A673 (cell line): ENCODE measurements around the gene LRPPRC. TPM values are rescaled to one million over a fixed set of nuclear protein-coding genes. Genes with fewer than 3 reads are reported as not detected.

Experiments
- BruUV-seq: library from RNA; stranded (reverse); fragments of 400-500 nt; replicated peaks from 2 replicates; lab custom pipeline; 2021; lab: Mats Ljungman, UMichigan
- CTCF ChIA-PET: fragments of 300-600 bp; sonication (Branson Sonifier 250); formaldehyde crosslinking; loops from one replicate; lab custom pipeline; 2022; ENCODE audit warnings: antibody characterized with exemption; lab: Charles Lee
- POLR2A ChIA-PET: fragments of 300-600 bp; sonication (Branson Sonifier 250); formaldehyde crosslinking; loops from one replicate; lab custom pipeline; 2022; ENCODE audit warnings: antibody characterized with exemption; ENCODE audit not compliant: low non-redundant PET; lab: Charles Lee
- DNase-seq: peaks from one replicate; pipeline ENCODE4 v3.0.0-alpha.2; 2015; ENCODE audit warnings: low spot score
- H3K27ac ChIP-seq: fragments of 200-600 bp; sonication (generic); 2 replicates; pipeline ENCODE4 v1.5.1; 2016; ENCODE audit warnings: mixed run types, low read depth, mild to moderate bottlenecking, mixed read lengths, antibody characterized with exemption, low read length; ENCODE audit not compliant: poor library complexity, severe bottlenecking
- H3K27me3 ChIP-seq: fragments of 200-600 bp; sonication (generic); replicated peaks from 2 replicates; pipeline ENCODE4 v1.6.1; 2017; ENCODE audit warnings: mixed run types, low read depth, mild to moderate bottlenecking, mixed read lengths, antibody characterized with exemption, low read length; ENCODE audit not compliant: insufficient read depth, poor library complexity
- H3K36me3 ChIP-seq: fragments of 200-600 bp; sonication (generic); 2 replicates; pipeline ENCODE4 v1.6.1; 2016; ENCODE audit warnings: mixed run types, mild to moderate bottlenecking, mixed read lengths, antibody characterized with exemption, low read length; ENCODE audit not compliant: insufficient read depth, poor library complexity, severe bottlenecking
- H3K4me1 ChIP-seq: fragments of 200-600 bp; sonication (generic); 2 replicates; pipeline ENCODE4 v1.6.1; 2017; ENCODE audit warnings: mixed run types, mild to moderate bottlenecking, mixed read lengths, antibody characterized with exemption, low read length; ENCODE audit not compliant: insufficient read depth, poor library complexity, severe bottlenecking
- H3K4me3 ChIP-seq: fragments of 200-600 bp; sonication (generic); 2 replicates; pipeline ENCODE4 v1.5.1; 2016; ENCODE audit warnings: low read depth, mixed run types, mild to moderate bottlenecking, mixed read lengths, low read length; ENCODE audit not compliant: poor library complexity, severe bottlenecking
- H3K9me3 ChIP-seq: fragments of 200-600 bp; sonication (generic); 2 replicates; pipeline ENCODE4 v1.6.1; 2016; ENCODE audit warnings: mixed run types, low read depth, mild to moderate bottlenecking, mixed read lengths, antibody characterized with exemption, low read length; ENCODE audit not compliant: poor library complexity, severe bottlenecking
- EZH2 ChIP-seq: fragments of 200-600 bp; sonication (generic); IDR thresholded peaks from 2 replicates; pipeline ENCODE4 v1.6.1; 2017; ENCODE audit warnings: borderline replicate concordance, low read depth, mild to moderate bottlenecking, mixed read lengths, antibody characterized with exemption, low read length; ENCODE audit not compliant: poor library complexity, severe bottlenecking
- intact Hi-C: fragments of 100-400 bp; cut with micrococcal nuclease; formaldehyde crosslinking; loops from one replicate; pipeline ENCODE4 v1.10.0; 2022; ENCODE audit not compliant: unreplicated experiment
- total RNA-seq: library from RNA; stranded (reverse); gene quantifications from 2 replicates; pipeline ENCODE4 v1.2.3, GENCODE V29; 2021
- TF ChIP-seq, protein P1 (sequence below): fragments of 300-800, 200-600 bp; sonication (generic); conservative IDR thresholded peaks from 2 replicates; pipeline ENCODE4 v1.5.1; 2017; ENCODE audit warnings: low read depth, mild to moderate bottlenecking, antibody characterized with exemption, low read length, moderate library complexity, mixed read lengths

Gene LRPPRC
- total RNA-seq, 1 experiment from 2014 or later = 144 TPM

DNA sequence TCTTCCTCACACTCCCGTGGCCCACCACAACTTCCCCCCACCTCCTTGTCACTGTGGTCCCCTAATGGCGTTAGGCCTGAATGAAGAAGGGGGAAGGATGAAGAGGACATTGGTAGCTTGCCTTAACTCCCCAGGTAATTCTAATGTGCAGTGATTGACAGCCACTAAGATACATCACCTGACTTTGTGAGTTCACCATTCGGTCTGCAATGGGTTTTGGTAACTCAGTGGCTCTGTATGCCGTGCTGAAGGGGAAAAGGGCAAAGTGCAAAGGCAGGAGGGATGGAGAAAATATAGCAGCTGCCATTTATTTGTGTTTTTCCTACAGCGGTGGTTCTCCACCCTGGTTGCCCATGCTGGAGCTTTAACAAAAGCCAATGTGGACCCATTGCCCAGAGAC, 114.8 kb downstream of the LRPPRC start:
- Histone ChIP-seq H3K27me3 (no peaks in the 10 kb centered on the region), H3K4me1 (peaks cover 4% of the 10 kb centered on the region), H3K4me3 (no peak overlapping the region), H3K9me3 (no peaks in the 10 kb centered on the region), H3K36me3 (no peaks in the 10 kb centered on the region), H3K27ac (no peak overlapping the region)
- no peak for TF ChIP-seq EZH2
- TF ChIP-seq, protein P1, sequence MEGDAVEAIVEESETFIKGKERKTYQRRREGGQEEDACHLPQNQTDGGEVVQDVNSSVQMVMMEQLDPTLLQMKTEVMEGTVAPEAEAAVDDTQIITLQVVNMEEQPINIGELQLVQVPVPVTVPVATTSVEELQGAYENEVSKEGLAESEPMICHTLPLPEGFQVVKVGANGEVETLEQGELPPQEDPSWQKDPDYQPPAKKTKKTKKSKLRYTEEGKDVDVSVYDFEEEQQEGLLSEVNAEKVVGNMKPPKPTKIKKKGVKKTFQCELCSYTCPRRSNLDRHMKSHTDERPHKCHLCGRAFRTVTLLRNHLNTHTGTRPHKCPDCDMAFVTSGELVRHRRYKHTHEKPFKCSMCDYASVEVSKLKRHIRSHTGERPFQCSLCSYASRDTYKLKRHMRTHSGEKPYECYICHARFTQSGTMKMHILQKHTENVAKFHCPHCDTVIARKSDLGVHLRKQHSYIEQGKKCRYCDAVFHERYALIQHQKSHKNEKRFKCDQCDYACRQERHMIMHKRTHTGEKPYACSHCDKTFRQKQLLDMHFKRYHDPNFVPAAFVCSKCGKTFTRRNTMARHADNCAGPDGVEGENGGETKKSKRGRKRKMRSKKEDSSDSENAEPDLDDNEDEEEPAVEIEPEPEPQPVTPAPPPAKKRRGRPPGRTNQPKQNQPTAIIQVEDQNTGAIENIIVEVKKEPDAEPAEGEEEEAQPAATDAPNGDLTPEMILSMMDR = no peak
- BruUV-seq = no TSS peak
- no peak for DNase-seq
- POLR2A ChIA-PET = no interaction called here
- CTCF ChIA-PET = no interaction called here
- intact Hi-C loops = no loop called here

DNA sequence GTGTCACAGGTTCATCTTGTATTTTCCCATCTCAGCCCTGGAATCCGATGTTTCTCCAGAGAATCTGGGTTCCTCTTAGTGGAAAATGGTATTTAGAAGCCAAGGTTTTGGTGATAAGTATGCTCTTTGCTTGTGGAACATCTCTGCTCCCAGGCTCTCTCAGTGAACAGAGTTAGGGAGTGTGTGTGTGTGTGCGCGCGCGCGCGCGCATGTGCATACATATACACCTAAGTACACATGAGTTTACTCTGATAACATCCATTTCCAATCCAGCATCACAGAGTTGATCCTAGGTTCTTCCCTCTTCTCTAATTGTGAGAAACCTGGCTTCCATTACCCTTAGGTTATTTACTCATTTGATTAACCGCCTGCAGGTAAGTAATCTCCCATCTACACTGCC, 115.3 kb downstream of the LRPPRC start:
- ChIA-PET CTCF (no interaction called here), POLR2A (no interaction called here)
- no peaks in the 10 kb centered on the region for H3K27me3 ChIP-seq
- no peak for TF ChIP-seq EZH2
- TF ChIP-seq, protein P1 = no peak
- H3K4me1 ChIP-seq = peaks cover 4% of the 10 kb centered on the region
- intact Hi-C loops = no loop called here
- no TSS peak for BruUV-seq
- H3K36me3 ChIP-seq = no peaks in the 10 kb centered on the region
- no peak for DNase-seq
- no peaks in the 10 kb centered on the region for H3K9me3 ChIP-seq
- no peak overlapping the region for H3K4me3 ChIP-seq
- no peak overlapping the region for H3K27ac ChIP-seq

DNA sequence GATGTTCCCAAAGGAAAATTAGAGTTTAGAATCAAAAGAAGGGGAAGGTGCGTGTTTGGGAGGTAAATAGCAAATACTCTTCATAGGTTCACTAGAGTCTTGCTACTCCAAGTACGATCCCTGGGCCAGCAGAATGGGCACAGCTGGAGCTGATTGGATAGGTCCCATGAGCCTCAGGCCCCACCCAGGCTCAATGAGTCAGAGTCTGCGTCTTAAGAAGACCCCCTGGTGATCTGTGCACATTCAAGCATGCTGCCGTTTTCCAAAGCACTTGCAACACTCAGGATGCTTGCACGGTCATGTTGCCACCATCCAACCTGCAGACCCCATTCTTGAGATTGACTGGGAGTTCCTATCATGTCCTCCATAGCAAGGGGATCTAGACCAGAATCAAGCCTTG, 116.5 kb downstream of the LRPPRC start:
- H3K36me3 ChIP-seq = no peaks in the 10 kb centered on the region
- no peak overlapping the region for H3K4me3 ChIP-seq
- ChIA-PET POLR2A (no interaction called here), CTCF (no interaction called here)
- no peaks in the 10 kb centered on the region for H3K9me3 ChIP-seq
- intact Hi-C loops = loop anchor here (2.0 to 10.0 kb wide), 3 partner anchors 266 to 1076 kb away; no protein-coding TSS in a partner anchor
- no peak overlapping the region for H3K27ac ChIP-seq
- BruUV-seq = no TSS peak
- no peaks in the 10 kb centered on the region for H3K27me3 ChIP-seq
- TF ChIP-seq, protein P1 = no peak
- no peak for TF ChIP-seq EZH2
- peak; percentile 89 for DNase-seq
- H3K4me1 ChIP-seq = peaks cover 4% of the 10 kb centered on the region
